Measurements from ENCODE around the gene ACIN1. TPM values are rescaled to one million over a fixed set of nuclear protein-coding genes. Genes with fewer than 3 reads are reported as not detected.

ACIN1 gene
- 37.3 and 43.9 TPM in 2 replicates for total RNA-seq (2014; rRNA removed; shearing (Covaris generic))

- peak; percentile 86 for DNase-seq (ENCODE audit: low spot score)
Observed at GRCh38 chr14:23094666-23095195, at the start of gene ACIN1. Gene ACIN1 (minus strand): TSS chr14:23095136. CDS start chr14:23095112, 24 bp downstream.

GRCh38 chr14:23143911-23144310 is 49.0 kb upstream of the ACIN1 start:
- no peak for DNase-seq (ENCODE audit: low spot score)

DNA sequence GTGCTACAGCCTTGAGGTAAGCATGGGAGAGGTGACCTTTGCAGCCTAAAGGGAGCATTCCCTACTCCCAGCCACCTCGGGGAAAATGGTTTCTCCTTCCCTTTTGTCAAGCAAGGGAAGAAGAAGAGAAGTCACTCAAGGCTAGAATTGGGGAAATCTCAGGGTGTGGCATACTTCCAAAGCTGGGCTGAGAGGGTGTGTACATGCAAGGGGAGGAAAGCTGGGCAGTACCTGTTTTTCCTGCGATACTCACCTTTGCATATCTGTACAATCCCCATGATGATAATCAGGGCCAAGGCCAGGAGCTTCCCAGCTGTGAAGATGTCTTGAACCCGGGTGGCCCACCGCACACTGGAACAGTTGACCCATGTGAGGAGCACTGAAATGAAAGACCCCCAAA is 47.9 kb upstream of the ACIN1 start:
- no peak for DNase-seq (ENCODE audit: low spot score)

GRCh38 chr14:23141706-23142444 is 46.9 kb upstream of the ACIN1 start:
- peak; percentile 81 for DNase-seq (ENCODE audit: low spot score)

DNA sequence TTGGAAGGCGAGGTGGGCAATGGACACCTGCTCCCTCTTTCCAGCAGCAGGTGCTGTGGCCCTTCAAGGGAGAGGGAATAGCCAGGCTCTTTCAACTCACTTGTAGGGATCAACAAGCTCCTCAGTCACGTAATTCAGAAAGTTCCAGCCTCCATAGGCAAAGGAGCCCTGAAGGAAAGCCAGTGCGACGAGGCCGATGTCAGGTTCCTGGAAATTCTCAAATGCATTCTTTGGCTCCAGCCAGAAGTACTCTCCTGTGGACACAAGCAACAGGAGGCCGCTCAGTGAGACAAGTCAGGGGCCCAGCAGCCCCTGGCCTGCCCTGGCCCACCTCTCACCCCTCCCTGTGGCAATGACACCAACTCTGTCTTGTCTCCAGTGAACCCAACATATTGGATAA is 45.4 kb upstream of the ACIN1 start:
- DNase-seq (ENCODE audit: low spot score) = no peak

DNA sequence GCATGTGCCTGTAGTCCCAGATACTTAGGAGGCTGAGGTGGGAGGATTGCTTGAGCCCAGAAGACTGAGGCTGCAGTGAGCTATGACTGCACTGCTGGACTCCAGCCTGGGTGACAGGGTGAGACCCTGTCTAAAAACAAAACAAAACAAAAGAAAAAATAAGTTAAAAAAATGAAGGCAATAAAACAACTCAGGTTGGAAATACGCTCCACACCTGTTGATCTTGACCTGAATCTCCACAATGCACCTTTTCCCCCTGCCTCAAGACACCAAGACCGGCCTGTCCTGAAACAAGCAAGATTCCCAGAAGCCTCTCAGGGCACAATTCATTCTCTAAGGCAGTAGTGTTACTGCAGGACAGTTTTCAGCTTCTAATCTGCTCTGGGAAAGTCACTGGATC is 44.9 kb upstream of the ACIN1 start:
- no peak for DNase-seq (ENCODE audit: low spot score)

- DNase-seq (ENCODE audit: low spot score) = no peak
Observed at GRCh38 chr14:23137813-23138535, 43.0 kb upstream of the ACIN1 start.

DNA sequence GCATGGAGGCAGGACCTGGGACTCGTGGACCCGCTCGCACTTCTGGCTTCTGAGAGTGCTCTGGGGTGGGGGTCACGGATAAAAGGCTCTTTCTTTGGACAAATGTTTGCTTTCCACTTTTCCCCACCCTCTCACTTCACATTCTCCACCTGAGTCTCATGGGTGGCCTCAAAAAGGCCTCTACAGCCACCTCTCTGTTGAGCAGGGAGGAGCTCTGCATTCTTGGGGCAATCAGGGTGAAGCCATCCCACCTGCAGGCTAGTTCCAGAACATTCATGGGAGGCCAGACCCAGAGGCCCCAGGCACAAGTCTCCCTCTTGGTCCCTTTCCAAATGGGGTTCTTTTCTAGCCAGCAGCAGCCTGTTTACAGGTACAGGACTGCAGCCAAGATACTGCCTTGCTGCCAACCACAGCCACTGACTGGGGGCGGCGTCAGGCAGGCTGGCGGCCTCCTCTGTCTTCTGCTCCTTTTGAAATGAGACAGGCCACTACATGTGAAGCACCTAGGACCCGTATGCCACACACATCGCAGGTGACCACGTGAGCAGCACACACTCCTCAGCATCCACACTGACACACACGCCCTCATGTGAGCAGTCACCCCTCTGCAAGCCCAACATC is 42.4 kb upstream of the ACIN1 start:
- no peak for DNase-seq (ENCODE audit: low spot score)

DNA sequence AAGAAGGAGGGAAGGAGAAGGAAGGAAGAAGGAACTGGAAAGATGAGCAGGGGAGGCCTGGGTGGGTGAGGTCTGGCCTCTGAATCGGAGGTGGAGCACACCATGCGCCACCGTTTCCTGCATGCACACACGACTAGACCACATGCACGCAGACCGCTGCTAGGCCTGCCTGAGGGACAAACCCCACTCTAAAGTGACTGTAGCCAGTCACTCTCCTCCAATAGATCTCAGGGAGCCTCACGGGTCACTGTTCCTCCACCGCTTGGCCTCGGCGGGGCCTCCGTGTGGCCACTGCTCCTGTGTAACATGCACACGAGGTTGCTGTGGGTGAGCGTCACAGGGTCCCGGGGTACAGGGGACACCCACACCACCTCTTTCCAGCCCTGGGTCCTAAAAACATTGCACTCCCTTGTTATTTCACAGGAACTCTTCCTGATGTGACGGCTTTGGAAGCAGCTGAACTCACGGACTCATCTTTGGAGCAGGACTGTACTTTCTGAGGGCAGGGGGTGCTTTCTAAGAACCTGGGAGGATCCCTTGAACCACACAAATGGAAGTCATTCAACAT is 41.7 kb upstream of the ACIN1 start:
- DNase-seq (ENCODE audit: low spot score) = no peak

DNA sequence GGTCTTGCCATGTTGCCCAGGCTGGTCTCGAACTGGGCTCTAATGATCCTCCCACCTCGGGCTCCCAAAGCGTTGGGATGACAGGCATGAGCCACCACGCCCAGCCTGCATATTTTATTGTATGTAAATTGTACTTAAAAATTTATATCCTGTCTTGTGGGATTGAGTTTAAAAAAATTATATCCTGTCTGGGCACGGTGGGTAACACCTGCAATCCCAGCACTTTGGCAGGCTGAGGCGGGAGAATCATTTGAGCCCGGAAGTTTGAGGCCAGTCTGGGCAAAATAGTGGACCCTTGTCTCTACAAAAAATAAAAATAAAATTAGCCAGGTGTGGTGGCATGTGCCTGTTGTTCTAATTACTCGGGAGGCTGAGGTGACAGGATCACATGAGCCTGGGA is 38.0 kb upstream of the ACIN1 start:
- no peak for DNase-seq (ENCODE audit: low spot score)

DNA sequence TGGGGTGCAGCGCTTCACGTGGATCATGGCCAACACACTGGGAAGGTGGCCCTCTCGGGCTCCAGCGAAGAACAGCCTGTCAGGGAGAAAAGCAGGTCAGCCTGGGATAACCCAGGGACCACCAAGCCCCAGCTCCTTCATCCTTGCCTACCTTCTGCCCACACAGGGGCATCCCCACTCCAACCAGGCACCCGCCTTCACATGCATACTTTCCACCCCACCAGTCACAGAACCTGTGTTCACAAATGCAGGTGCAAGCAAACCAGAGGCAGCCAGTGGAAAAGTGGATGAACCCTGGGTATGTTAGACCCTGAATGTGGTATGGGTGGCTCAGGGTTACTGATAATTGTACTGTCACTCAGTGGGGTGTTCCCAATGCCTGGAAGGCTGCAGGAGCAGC is 36.5 kb upstream of the ACIN1 start:
- DNase-seq (ENCODE audit: low spot score) = no peak

- DNase-seq (ENCODE audit: low spot score) = no peak
Observed at GRCh38 chr14:23130871-23131270, 35.9 kb upstream of the ACIN1 start.

GRCh38 chr14:23129759-23130316 is 34.9 kb upstream of the ACIN1 start:
- DNase-seq (ENCODE audit: low spot score) = no peak

DNA sequence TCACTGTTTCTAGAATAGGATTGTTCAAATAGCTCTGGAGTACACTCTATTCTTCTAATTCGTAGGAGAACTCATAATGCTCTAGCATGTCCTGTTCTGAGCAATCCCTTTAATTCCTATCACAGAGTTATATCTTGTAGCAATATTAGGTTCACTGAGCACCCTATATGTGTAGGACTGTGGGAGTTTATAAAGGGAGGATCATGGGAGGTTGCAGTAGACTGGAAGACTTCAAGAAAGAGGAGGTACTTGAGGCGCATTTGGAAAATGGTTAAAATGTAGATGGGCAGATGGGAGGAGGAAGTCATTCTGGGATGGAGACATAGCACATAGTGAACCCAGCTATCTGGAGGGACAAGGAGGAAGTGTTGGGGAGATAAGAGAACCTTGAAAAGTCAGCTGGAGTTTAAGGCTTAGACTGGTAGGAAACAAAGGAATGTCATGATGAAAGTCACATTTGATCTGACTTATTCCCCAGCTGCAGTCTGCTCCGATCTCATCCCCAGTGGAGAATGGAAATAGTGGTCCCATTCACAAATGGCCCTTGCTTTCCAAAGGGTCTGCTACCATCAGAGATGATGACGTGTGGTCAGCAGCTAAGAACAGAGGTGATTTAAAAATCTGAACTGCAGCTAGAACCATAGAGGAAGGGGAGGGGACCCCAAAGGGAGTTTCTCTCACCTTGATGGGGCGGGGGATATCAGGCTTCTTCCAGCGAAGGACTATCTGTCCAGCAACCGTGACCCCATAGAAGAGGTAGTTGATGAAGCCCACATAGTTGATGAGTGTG is 34.2 kb upstream of the ACIN1 start:
- DNase-seq (ENCODE audit: low spot score) = no peak

GRCh38 chr14:23127861-23128260 is 32.9 kb upstream of the ACIN1 start:
- no peak for DNase-seq (ENCODE audit: low spot score)

DNA sequence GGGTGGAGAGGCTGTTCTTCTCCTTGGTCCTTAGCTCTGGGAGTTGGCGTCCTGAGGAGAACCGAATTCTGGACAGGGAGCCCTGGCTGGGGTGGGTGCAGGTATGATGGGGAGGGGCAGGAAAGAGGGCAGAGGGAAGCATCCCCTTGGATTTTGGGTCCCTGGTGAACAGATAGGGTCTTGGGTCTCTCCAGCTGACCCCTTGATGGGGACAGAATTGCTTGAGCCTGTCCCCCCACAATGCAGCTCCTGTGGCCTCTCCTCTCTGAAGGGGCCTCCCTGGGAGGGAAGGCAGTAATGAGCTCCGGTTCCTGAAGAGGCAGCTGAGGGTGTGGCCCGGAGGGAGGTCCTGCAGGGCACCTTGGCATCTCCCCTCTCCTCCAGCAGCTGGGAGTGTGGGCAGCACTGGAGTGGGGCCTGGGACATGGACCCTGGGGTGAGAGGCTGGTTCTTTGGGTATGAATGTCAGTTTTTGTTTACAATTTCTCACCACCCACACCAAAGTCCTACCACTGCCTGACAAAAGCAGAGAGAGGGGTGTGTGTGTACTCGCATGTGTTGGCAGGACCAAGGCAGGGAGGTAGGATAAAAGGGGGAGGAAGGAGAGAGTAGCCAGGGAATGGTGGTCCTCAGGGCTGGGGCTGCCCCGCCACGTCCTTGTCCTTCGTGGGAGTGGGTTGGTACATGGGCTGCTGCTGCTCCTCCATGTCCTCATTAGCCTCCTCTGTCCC is 31.8 kb upstream of the ACIN1 start:
- DNase-seq (ENCODE audit: low spot score) = no peak

GRCh38 chr14:23125933-23126524 is 31.1 kb upstream of the ACIN1 start:
- DNase-seq (ENCODE audit: low spot score) = no peak

- DNase-seq (ENCODE audit: low spot score) = no peak
Observed at GRCh38 chr14:23125011-23125410, 30.1 kb upstream of the ACIN1 start.

GRCh38 chr14:23124337-23124954 is 29.5 kb upstream of the ACIN1 start:
- no peak for DNase-seq (ENCODE audit: low spot score)

GRCh38 chr14:23123419-23123818 is 28.5 kb upstream of the ACIN1 start:
- DNase-seq (ENCODE audit: low spot score) = peak; percentile 55
